Measurements from ENCODE around the gene CYTH1. TPM values are rescaled to one million over a fixed set of nuclear protein-coding genes. Genes with fewer than 3 reads are reported as not detected.

The CYTH1 gene
- total RNA-seq, 1 donor from 2014 or later: 62.9 TPM

GRCh38 chr17:78764871-78765270 lies 17.2 kb downstream of the CYTH1 start:
- Histone ChIP-seq H3K9me3 (no peaks in the 10 kb centered on the region), H3K4me1 (peaks cover 64% of the 10 kb centered on the region), H3K4me3 (no peak overlapping the region), H3K27me3 (no peaks in the 10 kb centered on the region), H3K36me3 (no peaks in the 10 kb centered on the region), H3K27ac (no peak overlapping the region)
- intact Hi-C loops (cut with DNase I): no loop called here
- TF ChIP-seq CTCF (IDR thresholded peaks at IDR 0.05) (no peak), POLR2A (IDR thresholded peaks at IDR 0.05) (no peak), POLR2AphosphoS5 (IDR thresholded peaks at IDR 0.05; ENCODE audit: insufficient read depth in 1 of 2, low read depth in 1 of 2) (no peak)
- DNase-seq (ENCODE audit: extremely low spot score in 2 of 2): no peak

- H3K9me3 ChIP-seq: no peaks in the 10 kb centered on the region
- no peak for DNase-seq (ENCODE audit: extremely low spot score in 2 of 2)
- peaks cover 59% of the 10 kb centered on the region for H3K4me1 ChIP-seq
- TF ChIP-seq CTCF (IDR thresholded peaks at IDR 0.05) (no peak), POLR2AphosphoS5 (IDR thresholded peaks at IDR 0.05; ENCODE audit: insufficient read depth in 1 of 2, low read depth in 1 of 2) (no peak), POLR2A (IDR thresholded peaks at IDR 0.05) (no peak)
- intact Hi-C loops (cut with DNase I): no loop called here
- H3K36me3 ChIP-seq: no peaks in the 10 kb centered on the region
- no peaks in the 10 kb centered on the region for H3K27me3 ChIP-seq
- no peak overlapping the region for H3K27ac ChIP-seq
- H3K4me3 ChIP-seq: no peak overlapping the region
Measured at GRCh38 chr17:78763561-78763960, 18.5 kb downstream of the CYTH1 start.

GRCh38 chr17:78761789-78762406 lies 20.2 kb downstream of the CYTH1 start:
- intact Hi-C loops (cut with DNase I): no loop called here
- Histone ChIP-seq H3K4me1 (peaks cover 49% of the 10 kb centered on the region), H3K27ac (no peak overlapping the region)

GRCh38 chr17:78759969-78760352 lies 22.1 kb downstream of the CYTH1 start:
- intact Hi-C loops (cut with DNase I): no loop called here
- no peak for DNase-seq (ENCODE audit: extremely low spot score in 2 of 2)
- Histone ChIP-seq H3K27me3 (no peaks in the 10 kb centered on the region), H3K27ac (no peak overlapping the region), H3K4me1 (peaks cover 30% of the 10 kb centered on the region), H3K36me3 (no peaks in the 10 kb centered on the region), H3K9me3 (no peaks in the 10 kb centered on the region), H3K4me3 (no peak overlapping the region)
- TF ChIP-seq POLR2AphosphoS5 (IDR thresholded peaks at IDR 0.05; ENCODE audit: insufficient read depth in 1 of 2, low read depth in 1 of 2): no peak
- no peak for TF ChIP-seq CTCF (IDR thresholded peaks at IDR 0.05)
- no peak for TF ChIP-seq POLR2A (IDR thresholded peaks at IDR 0.05)

More at GRCh38 chr17:78761789-78762406, 20.2 kb downstream of the CYTH1 start:
- H3K36me3 ChIP-seq: no peaks in the 10 kb centered on the region
- H3K9me3 ChIP-seq: no peaks in the 10 kb centered on the region
- H3K27me3 ChIP-seq: no peaks in the 10 kb centered on the region
- H3K4me3 ChIP-seq: no peak overlapping the region
- TF ChIP-seq CTCF (IDR thresholded peaks at IDR 0.05): no peak
- peak in 1 of 2 donors; percentile 61 for TF ChIP-seq POLR2AphosphoS5 (IDR thresholded peaks at IDR 0.05; ENCODE audit: insufficient read depth in 1 of 2, low read depth in 1 of 2)
- DNase-seq (ENCODE audit: extremely low spot score in 2 of 2): no peak

GRCh38 chr17:78759203-78759968 lies 22.7 kb downstream of the CYTH1 start:
- intact Hi-C loops (cut with DNase I): no loop called here
- Histone ChIP-seq H3K4me3 (no peak overlapping the region), H3K4me1 (peaks cover 24% of the 10 kb centered on the region), H3K9me3 (no peaks in the 10 kb centered on the region), H3K36me3 (no peaks in the 10 kb centered on the region), H3K27ac (no peak overlapping the region), H3K27me3 (no peaks in the 10 kb centered on the region)
- DNase-seq (ENCODE audit: extremely low spot score in 2 of 2): no peak
- TF ChIP-seq POLR2A (IDR thresholded peaks at IDR 0.05): no peak
- no peak for TF ChIP-seq POLR2AphosphoS5 (IDR thresholded peaks at IDR 0.05; ENCODE audit: insufficient read depth in 1 of 2, low read depth in 1 of 2)
- TF ChIP-seq CTCF (IDR thresholded peaks at IDR 0.05): no peak

All from vagina (tissue), 2 donors.